ENCODE results near the gene HSBP1L1.

HSBP1L1 gene

GRCh38 chr18:79930020-79930642, 34.3 kb upstream of the HSBP1L1 start:
- TF ChIP-seq CTCF (IDR thresholded peaks at IDR 0.05; ENCODE audit: low read depth, low read length, missing control alignments), result no peak
- DNase-seq (ENCODE audit: extremely low read depth, low read depth), result no peak
- H3K4me3 ChIP-seq (replicated peaks; ENCODE audit: low read depth, low read length), result no peak overlapping the region

DNA sequence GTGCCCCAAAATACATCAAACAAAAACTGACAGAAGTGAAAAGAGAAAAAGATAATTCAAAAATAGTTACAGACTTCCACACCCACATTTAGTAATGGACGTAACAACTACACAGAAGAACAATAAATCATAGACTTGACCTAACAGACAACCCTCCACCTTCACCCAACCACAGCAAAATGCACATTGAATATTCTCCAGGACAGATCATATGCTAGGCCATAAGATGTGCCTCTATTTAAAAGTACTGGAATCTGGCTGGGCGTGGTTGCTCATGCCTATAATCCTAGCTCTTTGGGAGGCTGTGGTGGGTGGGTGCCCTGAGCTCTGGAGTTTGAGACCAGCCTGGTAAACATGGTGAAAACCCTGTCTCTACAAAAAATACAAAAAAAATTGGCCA, 33.0 kb upstream of the HSBP1L1 start:
- TF ChIP-seq CTCF (IDR thresholded peaks at IDR 0.05; ENCODE audit: low read depth, low read length, missing control alignments), result no peak
- DNase-seq (ENCODE audit: extremely low read depth, low read depth), result no peak
- no peak overlapping the region for H3K4me3 ChIP-seq (replicated peaks; ENCODE audit: low read depth, low read length)

GRCh38 chr18:79932907-79933306, 31.5 kb upstream of the HSBP1L1 start:
- H3K4me3 ChIP-seq (replicated peaks; ENCODE audit: low read depth, low read length), result no peak overlapping the region
- TF ChIP-seq CTCF (IDR thresholded peaks at IDR 0.05; ENCODE audit: low read depth, low read length, missing control alignments), result no peak
- DNase-seq (ENCODE audit: extremely low read depth, low read depth), result no peak

DNA sequence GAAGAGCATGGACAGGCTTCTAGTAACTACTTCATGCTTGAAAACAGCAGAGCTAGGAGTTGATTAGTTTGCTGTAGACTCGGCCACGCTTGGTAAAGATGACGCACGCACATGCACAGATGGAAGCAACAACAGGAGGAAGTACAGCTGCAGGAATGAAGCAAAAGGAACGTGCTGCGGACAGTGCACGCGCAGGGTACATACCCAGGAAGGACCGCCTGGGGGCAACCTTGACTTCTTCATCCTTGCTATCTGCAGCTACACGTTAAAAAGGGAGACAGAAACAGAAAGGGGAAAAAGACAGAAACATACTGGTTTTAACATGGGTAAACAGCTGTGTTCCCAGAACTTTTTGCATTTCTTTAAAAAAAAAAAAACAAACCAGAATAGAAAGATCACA, 30.7 kb upstream of the HSBP1L1 start:
- peak; percentile 38 for DNase-seq (ENCODE audit: extremely low read depth, low read depth)
- peak; percentile 29 for TF ChIP-seq CTCF (IDR thresholded peaks at IDR 0.05; ENCODE audit: low read depth, low read length, missing control alignments)
- H3K4me3 ChIP-seq (replicated peaks; ENCODE audit: low read depth, low read length), result no peak overlapping the region

DNA sequence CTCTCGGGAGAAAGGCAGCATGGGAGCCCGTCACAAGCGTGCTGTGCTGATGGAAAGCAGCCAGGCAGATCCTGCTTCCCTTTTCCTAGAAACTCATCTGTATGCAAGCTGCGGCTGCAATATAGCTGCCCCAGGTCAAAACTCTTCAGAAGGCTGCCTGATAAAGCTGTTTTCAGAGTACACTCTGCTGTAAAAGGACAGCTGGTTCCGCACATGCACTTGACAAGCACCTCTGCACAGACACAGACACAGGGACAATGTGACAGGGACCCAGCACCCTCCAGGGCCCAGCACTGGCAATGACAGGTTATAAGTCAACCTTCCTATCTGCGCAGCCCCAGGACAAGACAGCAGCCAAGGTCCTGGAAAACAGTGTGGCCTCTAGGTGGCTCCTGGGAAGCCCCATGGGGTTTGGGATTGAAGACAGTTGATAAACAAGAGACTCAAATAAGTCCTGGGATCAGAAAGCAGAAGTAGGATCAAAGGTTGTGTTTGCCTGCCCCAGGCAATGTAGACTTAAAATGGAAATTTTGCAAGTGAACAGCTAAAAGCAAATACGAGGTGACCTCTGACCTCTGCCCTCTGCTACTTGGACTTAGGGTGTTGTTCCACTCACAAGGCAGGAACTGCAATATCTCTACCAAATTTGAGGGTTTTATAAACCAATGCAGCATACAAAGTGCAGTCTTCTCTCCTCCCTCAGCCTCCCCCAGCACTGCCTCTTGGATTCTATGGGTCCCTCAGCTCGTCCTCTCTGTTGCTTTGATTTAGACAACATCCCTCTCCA, 29.9 kb upstream of the HSBP1L1 start:
- no peak for TF ChIP-seq CTCF (IDR thresholded peaks at IDR 0.05; ENCODE audit: low read depth, low read length, missing control alignments)
- no peak for DNase-seq (ENCODE audit: extremely low read depth, low read depth)
- H3K4me3 ChIP-seq (replicated peaks; ENCODE audit: low read depth, low read length), result no peak overlapping the region

DNA sequence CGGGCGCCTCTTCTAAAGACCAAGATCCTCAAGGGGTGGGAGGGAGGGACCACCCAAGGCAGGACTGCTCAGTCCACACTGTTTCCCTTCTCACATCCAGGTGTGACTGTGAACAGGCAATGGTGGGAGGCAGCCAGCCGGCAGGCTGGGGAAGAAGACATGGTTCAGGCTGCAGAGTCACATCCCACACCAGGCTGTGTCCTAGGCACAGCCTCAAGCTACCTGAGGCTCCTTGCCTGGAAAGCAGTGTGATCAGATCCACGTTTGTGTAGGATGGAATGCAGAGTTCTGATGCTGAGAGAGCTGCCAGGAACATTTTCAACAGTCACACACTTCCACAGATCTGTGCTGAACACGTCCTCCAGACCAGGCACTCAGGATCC, 29.4 kb upstream of the HSBP1L1 start:
- no peak for TF ChIP-seq CTCF (IDR thresholded peaks at IDR 0.05; ENCODE audit: low read depth, low read length, missing control alignments)
- no peak overlapping the region for H3K4me3 ChIP-seq (replicated peaks; ENCODE audit: low read depth, low read length)
- DNase-seq (ENCODE audit: extremely low read depth, low read depth), result no peak

Measured in HFF-Myc (cell line).